22Rv1 (cell line): ENCODE results near the gene SLIT1.

Source experiments
- H3K27ac ChIP-seq: fragments of 450-650 bp; 2 replicates; pipeline ENCODE4 v1.5.1; 2017
- CTCF ChIP-seq: fragments of 450-650 bp; IDR thresholded peaks from 2 replicates; pipeline ENCODE4 v1.5.1; 2017; ENCODE audit warnings: mild to moderate bottlenecking
- ZFX ChIP-seq: fragments of 450-650 bp; IDR thresholded peaks from 2 replicates; pipeline ENCODE4 v1.6.1; 2017; ENCODE audit warnings: antibody characterized with exemption, borderline replicate concordance

Gene SLIT1

GRCh38 chr10:97030894-97031293 lies 154.9 kb downstream of the SLIT1 start:
- no peak for TF ChIP-seq CTCF
- no peak for TF ChIP-seq ZFX
- no peak overlapping the region for H3K27ac ChIP-seq

DNA sequence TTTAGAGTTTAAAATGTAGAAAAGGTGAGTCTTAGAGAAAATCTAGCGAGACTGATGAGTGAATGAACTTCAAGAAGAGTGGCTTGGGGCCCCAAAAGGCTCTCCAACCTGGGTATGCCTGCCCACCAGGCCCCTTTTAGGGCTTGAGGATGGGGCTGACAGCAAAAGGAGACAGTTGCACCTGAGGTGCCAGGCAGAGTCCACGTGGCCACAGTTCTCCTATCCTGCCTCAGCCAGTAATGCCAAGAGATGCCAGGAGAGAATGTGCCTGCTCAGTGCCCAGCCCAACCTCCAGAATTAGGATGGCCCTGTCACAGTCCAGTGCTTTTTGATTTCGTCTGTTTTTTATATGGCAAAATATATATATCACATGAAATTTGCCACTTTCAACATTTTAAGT lies 156.5 kb downstream of the SLIT1 start:
- no peak overlapping the region for H3K27ac ChIP-seq
- TF ChIP-seq ZFX (no peak), CTCF (no peak)

- TF ChIP-seq ZFX: no peak
- TF ChIP-seq CTCF: no peak
Measured at GRCh38 chr10:97028832-97029178, 157.0 kb downstream of the SLIT1 start.

DNA sequence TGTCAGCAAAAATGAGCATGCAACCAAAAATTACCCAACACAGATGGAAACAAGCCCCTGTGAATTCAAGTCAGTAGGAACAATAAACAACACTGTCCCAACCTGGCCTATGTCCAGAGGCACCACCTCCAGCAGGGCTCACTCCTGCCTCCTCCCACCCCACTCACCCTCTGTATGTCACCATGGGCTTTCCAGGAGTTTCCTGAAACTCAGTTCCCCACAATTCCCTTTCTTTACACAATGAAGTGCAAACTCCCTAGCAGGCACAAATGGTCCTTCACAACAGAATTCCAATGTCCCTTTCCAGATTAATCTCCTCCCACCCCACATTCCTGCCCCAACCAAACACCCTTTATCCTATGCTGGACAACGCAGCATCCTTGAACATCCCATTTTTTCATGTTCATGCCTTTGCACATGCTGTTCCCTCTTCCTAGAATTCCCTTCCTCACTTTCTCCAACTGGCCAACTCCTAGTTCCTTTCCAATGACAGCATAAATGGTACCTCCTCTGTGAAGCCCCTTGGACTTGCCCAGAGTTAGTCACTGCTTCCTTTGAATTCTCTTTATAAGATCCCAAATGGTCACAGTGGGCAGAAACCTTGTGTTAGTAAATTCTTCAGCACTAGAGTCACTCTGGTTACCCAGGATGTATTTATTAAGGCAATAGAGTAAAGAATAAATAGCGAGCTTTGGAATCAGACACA lies 157.5 kb downstream of the SLIT1 start:
- no peak for TF ChIP-seq CTCF
- TF ChIP-seq ZFX: no peak
- H3K27ac ChIP-seq: no peak overlapping the region

More at GRCh38 chr10:97028832-97029178, 157.0 kb downstream of the SLIT1 start:
- H3K27ac ChIP-seq: no peak overlapping the region

GRCh38 chr10:97025613-97026242 lies 160.0 kb downstream of the SLIT1 start:
- H3K27ac ChIP-seq: no peak overlapping the region
- TF ChIP-seq ZFX: no peak
- TF ChIP-seq CTCF: peak; percentile 85

DNA sequence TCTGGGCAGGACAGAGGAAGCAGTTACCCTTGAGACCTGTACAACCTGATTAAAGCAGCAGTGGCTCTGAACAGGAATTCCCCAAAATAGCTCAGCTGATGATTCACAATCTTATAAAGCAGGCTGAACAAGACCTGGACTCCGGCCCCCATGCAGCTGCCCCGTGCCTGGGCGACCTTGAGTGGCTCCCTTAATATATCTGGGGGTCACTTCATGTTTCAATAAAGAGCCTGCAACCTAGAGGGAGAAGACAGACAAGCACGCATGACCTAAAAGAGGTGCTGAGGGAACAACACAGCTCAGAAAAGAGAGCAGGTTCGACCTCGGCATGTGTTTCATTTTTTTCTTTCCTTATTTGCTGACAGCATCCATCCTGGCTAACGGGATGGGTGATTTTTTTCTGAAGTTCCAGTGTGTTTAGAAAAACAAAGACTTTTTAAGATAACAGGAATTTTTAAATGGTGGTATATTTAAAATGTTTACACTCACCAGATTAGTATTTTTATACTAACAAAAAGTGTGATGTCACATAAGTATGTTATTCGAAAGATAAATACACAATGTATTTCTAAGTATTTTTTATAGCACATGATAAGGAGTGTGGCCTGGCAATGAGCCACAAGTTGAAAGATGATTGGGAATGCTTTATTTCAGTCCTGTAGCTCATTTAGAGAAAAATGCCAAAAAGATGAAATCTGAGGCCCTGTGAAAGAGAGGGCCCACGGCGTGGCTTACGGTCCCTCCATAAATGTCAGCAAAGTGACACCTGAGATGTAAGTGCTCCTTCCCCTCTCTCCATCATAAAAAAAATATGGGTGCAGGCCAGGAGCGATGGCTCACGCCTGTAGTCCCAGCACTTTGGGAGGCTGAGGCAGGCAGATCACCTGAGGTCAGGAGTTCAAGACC lies 161.3 kb downstream of the SLIT1 start:
- no peak for TF ChIP-seq CTCF
- no peak for TF ChIP-seq ZFX
- no peak overlapping the region for H3K27ac ChIP-seq
